Nucleus accumbens (tissue), 56 donors: Measurements from ENCODE around the gene TNIK.
"Not testable (repeated sequence)": the region's sequence is repeated elsewhere in the genome, so short reads cannot be mapped to it uniquely, and the experiment has no call there.

Source experiments
- DNase-seq, 56 donors: peaks; one replicate each; lab custom pipeline; 2025; lab: John Stamatoyannopoulos, UW

The TNIK gene

DNA sequence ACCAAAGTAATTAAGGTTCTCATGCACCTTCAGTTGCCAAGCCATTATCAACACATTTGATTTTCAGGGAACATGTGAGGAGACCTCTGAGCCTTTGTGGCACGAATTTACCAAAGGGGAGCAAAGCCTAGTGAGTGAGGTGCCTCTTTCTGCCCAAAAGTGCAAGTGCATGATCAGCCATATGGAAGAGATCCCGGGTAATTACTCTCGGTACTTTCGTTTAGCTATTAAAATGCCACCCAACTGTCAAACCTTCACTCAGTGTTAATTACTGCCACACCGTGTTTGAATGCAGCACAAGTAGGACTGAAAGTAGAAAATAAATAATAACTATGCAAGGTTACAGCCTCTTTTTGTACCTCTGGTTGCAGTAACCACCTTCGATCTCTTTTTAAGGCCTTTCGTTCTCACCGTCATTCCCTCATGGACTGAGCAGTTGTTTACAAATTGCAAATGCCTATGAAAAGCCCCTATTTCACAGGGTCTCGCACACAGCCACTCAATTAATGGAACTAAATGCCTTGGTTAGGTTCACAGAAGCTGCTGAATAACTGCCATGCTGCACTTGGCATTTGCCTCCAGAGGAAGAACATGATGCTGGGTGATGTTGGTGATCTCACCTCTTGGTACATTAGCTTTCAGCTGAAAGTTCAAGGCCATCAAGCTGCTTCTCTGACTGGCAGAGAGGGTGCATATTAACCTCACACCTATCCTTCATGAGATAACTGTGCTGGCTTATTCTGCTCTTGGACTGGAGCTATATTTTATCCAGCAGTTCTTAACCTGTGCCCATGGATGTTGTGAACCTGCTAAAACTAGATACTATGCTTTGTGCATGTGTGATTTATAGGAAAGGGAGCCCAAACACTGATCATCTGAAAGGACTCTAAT, 69.9 kb downstream of the TNIK start:
- peak in 1 of 56 donors; percentile 3 for DNase-seq

DNA sequence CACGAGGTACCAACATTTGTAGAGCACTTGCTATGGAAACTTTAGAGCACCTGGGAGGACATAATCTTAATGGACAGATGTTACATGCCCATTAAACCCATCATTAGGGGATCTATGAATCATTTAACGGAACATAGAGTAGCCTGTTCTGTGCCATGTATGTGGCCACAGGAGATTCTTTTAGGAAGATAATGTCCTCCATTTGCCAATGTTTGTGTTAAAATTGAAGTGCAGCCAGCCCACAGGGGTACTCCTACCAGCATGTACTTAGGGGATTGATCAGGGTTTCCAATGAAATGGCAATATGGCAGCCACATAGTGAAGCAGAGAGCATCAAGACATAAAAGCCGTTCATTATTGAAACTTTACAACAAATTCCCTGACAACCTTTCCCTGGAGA, 70.7 kb downstream of the TNIK start:
- DNase-seq: no peak

- DNase-seq: no peak
Observed at GRCh38 chr3:171388527-171388926, 71.7 kb downstream of the TNIK start.

DNA sequence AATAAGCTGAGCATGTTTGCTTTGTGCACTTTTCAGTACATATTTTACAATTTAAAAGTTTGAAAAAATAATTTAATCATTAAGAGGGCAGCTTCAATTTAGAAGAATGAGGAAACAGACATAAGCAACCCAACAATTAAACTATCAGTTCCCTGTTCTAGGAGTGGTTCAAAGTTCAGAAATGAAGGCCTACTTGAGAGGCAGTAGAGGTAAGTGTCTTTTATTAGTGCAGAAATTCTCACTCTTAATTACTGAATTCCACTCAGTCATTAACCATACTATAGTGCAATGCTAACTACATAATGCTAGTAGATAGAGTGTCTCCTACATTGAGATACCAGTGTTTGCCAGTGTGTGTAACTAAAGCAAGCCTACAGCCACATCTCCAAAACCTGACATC, 73.1 kb downstream of the TNIK start:
- no peak for DNase-seq

- no peak for DNase-seq
Observed at GRCh38 chr3:171385086-171385485, 75.1 kb downstream of the TNIK start.

- no peak for DNase-seq
Observed at GRCh38 chr3:171384101-171384891, 75.9 kb downstream of the TNIK start.

DNA sequence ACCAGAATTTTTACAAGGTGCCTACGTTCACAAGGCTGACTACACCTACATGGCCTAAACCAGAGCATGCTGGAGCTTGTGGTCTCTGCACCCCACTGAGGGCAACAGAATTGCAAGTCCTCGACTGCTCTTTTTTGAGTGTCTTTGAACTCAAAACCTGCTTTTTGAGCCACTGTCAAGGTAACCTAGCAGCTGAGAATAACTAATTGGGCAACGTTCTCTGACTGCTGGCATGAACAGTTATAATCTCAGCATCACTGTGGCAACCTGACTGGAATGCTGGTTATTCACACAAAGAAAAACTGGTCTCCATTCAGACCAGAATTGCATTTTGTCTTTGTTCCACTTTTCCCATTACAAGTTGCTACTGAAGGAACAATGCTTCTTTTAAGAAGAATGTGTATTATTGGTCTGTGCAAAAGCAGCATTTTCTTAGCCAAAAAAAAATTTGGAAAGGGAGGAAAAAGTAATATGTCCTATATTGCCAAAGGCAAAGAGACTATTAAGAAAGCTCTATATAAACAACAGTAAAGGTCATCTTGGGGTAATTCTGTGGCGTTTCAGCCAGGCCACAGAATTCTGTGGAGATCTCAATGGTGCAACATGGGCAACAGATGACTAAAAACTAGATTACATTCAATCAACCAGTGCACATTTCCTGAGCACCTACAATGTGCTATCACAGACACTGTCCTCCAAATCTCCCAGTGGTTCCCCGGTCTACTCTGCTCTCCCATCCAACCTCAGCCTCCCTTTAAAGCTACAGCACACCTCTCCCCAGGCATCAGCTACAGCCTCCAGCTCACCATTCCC, 76.8 kb downstream of the TNIK start:
- DNase-seq: peak in 18 of 56 donors; percentile 12 to 61 (median 31)

DNA sequence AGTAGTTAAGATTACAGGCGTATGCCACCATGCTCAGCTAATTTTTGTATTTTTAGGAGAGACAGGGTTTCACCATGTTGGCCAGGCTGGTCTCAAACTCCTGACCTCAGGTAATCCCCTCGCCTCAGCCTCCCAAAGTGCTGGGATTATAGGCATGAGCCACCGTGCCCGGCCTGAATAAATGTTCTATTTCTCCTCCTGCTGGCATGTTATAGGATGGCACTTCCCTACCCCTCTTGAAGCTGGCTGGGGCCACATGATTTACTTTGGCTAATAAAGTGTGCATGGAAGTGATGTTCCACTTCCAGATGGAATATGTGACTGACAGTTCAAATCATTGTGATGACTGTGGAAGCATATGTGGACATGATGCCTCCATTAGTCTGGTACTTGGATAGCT, 77.9 kb downstream of the TNIK start:
- not testable (repeated sequence) for DNase-seq

DNA sequence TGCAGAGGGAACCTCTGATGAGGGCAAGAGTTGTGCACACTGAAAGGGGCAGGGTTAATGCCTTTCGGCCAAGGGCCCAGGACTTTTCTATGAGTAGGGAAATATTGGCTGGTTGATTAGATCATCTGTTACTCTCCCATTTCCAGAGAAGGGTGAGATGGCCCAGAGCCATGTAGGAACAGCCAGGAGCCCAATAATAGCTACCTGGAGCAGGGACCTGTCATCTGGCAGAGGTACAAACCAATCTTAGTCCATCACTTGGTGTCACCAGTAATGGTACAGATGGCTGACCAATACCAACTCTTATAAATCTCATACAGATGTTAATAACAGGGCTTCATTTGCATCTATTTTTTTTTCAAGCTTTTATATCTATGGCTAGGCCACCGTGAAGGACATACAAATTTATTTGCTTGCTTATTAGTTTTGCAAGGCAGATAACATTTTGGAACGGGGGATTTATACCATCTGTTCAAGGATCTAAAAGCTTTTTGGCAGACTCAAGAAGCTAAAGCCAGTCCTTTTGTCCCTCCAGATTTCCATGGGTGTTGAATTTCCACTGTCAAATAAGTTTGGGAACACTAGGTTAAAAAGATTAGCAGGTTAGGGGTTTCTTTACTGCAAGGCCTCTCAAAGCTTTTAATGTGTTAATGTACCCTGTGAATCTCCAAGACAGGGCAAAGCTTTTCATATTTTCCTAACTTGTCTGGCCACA, 79.3 kb downstream of the TNIK start:
- DNase-seq: no peak

DNA sequence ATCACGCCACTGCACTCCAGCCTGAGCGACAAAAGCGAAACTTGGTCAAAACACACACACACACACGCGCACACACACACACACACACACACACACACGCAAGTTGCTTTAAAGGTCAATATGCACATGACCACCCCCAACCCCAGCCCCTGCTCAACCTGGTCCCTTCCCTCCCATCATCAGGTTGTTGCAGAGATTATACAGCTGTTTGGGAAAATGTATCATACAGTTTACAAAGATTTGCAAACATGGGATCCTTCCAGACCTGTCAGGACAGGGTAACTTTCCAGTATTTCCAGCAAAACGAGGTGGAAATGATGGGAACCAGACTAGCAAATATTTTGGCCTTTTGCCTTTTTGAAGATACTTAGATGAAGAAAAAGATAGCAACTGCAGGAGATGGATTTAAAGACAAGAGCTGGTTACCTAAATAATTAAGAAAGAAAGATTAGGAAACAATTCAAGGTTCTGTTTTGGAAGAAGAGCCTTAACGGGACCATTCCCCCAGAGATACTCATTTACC, 80.2 kb downstream of the TNIK start:
- no peak for DNase-seq

- no peak for DNase-seq
Observed at GRCh38 chr3:171379281-171379680, 80.9 kb downstream of the TNIK start.

- DNase-seq: no peak
Observed at GRCh38 chr3:171378586-171378985, 81.6 kb downstream of the TNIK start.

- no peak for DNase-seq
Observed at GRCh38 chr3:171377859-171378258, 82.3 kb downstream of the TNIK start.

DNA sequence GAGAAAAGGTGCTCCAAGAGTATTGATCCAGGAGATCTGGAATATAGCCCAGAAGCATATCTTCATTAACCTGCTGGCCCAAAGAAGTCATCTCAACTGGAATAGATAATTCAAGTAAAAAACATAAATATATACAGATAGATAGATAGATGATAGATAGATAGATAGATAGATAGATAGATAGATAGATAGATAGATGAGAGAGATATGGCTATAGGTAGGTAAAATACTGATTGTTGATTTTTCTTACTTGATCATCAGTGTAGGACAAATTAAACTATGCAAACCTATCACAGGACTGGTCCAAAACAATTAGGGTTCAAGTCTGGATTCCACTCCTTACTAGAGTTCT, 83.6 kb downstream of the TNIK start:
- DNase-seq: no peak

DNA sequence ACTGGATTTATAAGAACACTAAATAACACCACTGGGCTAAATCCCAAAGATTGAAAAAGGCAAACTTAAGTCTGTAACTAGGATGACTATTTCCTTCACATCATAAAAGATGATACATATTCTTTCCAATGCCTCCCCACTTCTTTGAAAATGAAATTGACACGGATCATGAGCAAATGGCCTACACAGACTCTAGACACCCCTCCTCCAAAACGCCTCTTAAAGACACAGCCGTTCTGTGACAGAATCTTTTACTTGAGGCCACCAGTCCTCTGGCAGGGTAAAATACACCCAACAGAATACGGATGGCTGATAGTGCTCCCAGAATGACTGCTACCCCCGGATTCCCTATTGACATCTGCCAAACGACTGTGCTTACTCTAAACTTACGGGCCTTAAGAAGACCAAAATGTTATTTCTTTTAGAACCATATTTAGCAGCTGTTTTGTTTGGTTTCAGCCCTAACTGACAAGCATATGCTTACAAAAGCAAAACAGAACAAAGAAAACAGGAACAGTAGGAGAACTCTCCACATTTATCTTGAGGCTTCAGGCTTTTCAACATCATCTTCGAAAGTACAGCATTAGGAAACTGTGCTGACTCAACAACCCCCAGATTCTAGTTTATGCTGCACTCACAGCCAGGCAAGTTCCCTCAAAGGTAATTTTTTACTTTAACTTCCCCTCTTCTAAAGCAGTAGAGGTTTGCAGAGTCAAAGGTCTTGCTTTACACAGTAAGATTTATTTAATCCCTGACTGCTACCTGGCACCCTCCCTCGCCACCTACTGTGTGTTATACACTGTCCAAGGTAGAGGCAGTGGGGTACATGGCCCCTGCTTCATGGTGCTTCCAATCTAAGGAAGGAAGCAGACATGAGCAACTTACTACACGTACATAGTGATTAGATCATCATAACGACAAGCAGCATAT, 84.3 kb downstream of the TNIK start:
- peak in 1 of 56 donors; percentile 25 for DNase-seq

- no peak for DNase-seq
Observed at GRCh38 chr3:171374661-171375285, 85.4 kb downstream of the TNIK start.

DNA sequence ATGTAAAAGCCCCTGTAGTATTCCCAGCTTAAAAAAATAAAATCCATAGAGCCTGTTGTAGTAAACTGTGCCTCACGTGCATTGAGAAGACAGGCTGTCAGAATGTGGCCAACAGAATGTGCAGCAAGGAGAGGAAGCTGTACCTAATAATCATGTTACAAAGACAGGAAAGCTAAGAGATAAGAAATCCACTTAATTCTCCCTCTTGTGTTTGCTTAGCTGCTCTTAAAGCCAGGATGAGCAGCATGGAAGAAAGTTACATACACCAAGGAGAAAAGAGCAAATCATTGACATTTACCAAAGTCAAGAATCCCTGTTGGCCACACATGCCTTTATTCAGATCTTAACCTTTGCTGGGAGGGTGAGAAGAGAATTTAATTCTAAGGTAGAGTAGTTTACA, 85.9 kb downstream of the TNIK start:
- DNase-seq: no peak

DNA sequence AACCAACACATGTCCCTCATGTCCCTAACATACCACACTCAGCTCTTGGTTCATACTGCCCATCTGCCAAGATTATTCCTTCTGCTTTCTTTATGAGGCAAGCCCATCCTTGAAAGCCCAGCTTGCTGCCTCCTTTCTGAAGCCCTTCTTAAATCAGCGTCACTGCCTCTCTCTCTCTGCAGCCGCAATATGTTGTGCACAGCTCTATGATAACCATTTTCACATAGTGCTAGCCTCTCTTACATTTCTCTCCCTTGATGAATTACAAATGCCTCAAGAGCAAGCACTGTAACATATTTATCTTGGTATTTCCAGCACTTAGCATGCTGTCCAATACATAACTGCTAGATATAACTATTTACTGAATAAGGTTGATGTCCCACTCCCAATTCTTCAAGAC, 86.5 kb downstream of the TNIK start:
- no peak for DNase-seq
